HL-60 (cell line): ENCODE measurements around the gene ZNF514.

Experiments
- CTCF ChIP-seq: IDR thresholded peaks from one replicate; pipeline ENCODE4 v1.5.1; 2011; ENCODE audit warnings: low read length, control low read depth, inconsistent platforms; ENCODE audit not compliant: insufficient read depth
- GABPA ChIP-seq: IDR thresholded peaks from 2 replicates; pipeline ENCODE4 v1.6.1; 2012; ENCODE audit warnings: low read depth
- POLR2AphosphoS5 ChIP-seq: IDR thresholded peaks from 2 replicates; pipeline ENCODE4 v1.6.1; 2012; ENCODE audit warnings: low read depth
- REST ChIP-seq: IDR thresholded peaks from 2 replicates; pipeline ENCODE4 v1.6.1; 2012; ENCODE audit warnings: low read depth; ENCODE audit not compliant: insufficient replicate concordance
- SPI1 ChIP-seq: IDR thresholded peaks from 2 replicates; pipeline ENCODE4 v1.6.1; 2012; ENCODE audit warnings: low read depth, mild to moderate bottlenecking, borderline replicate concordance

- TF ChIP-seq POLR2AphosphoS5, result peak; percentile 57; the same call in 1 of the 2 replicates
- TF ChIP-seq CTCF, result no peak
- TF ChIP-seq REST, result no peak
- TF ChIP-seq GABPA, result no peak
- TF ChIP-seq SPI1, result no peak
Measured at GRCh38 chr2:95121407-95122196, 38.0 kb downstream of the ZNF514 start, which contains the start of gene MRPS5.
